HG02759 (cell line): Measurements from ENCODE around the gene NT5C3B.
A peak's percentile ranks its signal among the peaks of the same experiment; 100 is the strongest.
"Not testable (repeated sequence)": the region's sequence is repeated elsewhere in the genome, so short reads cannot be mapped to it uniquely, and the experiment has no call there.

ENCODE experiments used
- ATAC-seq: cut with Tn5 transposase; IDR thresholded peaks from one replicate; pipeline ENCODE4 v1.9.1; 2021; ENCODE audit warnings: mild to moderate bottlenecking, moderate library complexity; ENCODE audit not compliant: unreplicated experiment

Gene NT5C3B

DNA sequence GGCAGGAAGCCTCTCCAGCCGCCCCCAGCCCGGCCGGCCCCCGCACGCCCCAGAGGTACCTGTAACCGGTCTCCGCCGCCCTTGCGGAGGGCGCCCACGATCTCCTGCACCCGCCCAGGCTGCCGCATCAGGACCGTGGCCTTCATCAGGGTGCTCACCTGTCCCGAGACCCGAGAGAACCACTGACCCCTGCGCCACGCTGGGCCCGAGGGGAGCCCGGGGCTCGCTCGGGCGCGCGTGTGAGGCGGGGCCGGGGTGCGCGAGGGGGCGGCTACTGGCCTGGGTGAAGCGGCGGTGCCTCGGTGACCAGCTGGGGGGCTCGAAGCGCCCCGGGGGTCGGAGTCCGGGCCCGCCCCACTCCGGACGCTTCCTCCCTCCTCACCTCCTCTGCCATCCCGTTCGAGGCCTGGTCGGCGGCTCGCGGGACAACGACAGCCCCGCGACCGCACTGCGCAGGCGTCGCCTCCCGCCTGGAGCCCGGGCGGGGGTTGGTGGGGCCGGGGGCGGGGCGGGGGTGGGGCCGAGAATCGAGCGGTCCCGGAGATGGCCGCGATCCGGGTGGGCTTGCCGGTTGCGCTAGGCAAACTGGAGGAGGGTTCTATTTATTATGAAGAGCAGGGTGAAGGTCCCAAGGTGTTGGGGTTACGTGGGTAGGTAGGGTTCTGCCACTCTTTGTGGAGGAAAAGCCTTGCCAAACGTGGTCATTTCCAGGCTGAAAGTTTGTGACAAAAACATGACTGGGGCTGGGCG, at the start of gene NT5C3B:
Gene NT5C3B (minus strand): TSS at position 433 of the 750 bp plus-strand sequence. CDS start 39 bp downstream, at position 394.
- ATAC-seq, result peak; percentile 78

DNA sequence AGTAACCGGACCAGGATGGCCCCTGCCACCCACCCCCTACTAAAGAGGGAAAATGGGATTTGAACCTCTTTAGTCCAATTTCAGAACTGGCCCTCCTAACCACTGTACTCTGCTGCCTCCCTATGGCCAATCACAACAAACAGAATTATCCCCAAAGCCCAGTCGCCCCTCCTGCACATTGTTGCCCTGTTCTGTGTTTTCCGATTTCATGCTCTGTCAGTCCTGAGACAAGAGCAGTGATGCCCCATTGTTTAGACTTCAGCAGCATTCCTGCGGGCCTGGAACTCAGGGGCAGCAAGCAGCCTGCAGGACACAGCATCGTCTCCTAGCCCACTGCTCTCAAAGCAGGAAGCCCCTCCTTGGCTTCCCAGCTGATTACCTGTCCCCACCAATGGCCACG, 49.7 kb upstream of the NT5C3B start:
- no peak for ATAC-seq

DNA sequence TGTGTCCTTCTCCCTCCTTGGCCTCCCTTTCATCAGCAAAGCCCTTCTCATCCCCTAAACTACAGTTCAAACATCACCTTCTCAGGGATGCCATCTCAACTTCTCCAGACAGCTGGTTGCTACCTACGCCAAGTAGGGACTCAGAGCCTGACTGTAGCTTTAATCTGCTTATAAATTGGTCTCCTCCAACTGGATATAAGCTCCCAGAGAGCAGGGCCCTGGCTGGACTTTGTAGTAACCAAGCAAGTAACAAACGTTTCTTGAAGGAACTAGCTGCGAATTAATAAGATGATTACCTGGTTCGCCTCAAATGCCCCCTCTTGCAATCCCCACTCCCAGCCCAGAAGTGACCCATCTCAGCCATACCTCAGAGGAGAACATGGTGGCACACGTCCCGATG, 46.7 kb upstream of the NT5C3B start:
- no peak for ATAC-seq

DNA sequence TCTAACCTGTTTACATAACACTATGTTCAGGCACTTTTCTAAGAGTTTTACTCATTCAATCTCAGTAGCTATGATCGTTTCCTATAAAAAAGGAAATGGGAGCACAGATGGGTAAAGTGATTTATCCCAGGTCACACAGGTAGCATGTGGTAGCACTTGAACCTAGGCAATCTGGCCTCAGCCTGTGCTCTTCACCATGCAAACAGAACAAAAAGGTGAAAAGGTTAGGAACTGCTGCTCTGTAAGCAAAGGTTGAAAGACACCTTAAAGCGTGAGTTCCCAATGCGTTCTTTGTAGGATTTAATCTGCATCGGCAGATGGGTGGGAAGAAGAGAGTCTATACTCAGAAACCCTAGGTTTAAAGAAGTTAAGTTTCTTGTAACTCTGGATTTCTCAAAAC, 44.1 kb upstream of the NT5C3B start:
- no peak for ATAC-seq

DNA sequence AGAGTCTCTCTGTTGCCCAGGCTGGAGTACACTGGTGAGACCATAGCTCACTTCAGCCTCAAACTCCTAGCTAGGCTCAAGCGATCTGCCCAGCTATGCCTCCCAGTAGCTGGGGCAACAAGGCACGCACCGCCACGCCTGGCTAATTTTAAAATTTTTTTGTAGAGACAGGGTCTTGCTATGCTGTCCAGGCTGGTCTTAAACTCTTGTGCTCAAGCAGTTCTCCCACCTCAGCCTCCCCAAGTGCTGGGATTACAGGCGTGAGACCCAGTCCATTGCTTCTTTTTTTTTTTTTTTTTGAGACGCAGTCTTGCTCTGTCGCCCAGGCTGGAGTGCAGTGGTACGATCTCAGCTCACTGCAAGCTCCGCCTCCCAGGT, 38.2 kb upstream of the NT5C3B start:
- ATAC-seq, result not testable (repeated sequence)

DNA sequence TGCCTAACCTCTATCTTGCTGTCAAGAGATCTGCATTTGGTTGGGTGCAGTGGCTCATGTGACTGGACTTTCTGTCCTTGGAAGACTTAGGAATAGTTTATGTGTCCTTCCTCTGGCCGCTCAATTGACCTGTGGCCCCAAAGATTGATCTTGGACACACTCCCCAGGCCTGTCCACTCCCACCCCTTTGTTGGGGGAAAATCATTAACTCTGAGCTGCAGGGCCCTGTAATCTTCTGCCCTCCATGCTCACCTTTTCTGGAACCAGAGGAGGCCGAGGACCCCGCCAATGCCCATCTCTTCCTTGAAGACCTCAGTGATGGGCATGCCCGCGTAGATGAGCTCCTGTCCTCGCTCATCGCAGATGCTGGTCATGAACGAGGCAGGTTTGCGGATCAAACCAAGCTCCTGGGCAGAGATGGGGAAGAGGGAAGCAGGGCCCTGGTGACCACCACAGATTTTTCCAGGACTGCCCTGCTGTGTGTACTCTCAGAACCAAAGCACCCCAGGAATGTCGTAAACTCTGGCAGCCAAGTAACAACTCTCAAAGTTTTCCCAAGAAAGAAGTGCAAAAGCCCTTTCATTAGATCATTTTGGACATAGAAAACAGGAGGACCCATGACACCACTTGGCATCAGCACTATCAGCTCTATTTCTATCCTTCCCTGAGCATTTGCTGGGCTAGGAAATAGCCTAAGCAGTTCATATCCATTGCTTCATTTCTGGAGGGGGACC, 37.7 kb upstream of the NT5C3B start:
- ATAC-seq, result no peak

DNA sequence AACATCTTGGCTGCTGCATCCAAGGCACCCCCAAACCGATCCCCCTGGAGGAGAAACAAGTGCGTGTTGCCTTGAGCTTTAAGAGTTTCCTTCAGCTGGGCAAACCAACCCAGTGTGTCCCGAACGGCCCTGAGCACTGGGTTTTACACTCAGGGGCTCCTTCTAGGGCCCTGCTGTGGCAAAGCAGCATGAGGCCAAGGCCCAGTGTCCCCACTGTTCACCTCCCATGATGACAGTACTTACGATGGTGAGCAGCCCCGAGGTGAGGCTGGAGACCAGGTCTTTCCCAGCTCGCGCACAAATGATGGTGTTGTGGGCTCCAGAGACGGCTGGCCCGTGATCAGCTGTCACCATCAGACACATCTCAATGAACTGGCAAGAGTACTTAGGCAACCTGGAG, 35.8 kb upstream of the NT5C3B start:
- ATAC-seq, result no peak

DNA sequence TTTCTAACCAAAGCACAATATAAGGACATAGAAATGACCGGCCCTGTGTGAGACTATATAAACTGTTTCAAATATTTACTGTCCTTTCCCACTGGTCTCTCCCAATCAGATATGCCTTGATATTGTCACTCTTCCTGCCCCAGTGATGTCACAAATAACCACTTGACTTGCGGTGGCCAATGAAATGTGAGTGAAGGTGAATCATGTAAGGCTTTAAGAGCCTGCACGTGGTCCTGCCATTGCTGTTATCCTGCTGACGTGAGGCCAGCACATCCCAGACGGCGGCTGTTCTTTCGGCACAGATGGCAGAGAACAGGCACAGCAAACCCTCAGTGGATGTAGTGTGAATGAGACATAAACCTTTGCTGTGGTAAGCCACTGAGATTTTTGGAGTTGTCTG, 34.6 kb upstream of the NT5C3B start:
- no peak for ATAC-seq

DNA sequence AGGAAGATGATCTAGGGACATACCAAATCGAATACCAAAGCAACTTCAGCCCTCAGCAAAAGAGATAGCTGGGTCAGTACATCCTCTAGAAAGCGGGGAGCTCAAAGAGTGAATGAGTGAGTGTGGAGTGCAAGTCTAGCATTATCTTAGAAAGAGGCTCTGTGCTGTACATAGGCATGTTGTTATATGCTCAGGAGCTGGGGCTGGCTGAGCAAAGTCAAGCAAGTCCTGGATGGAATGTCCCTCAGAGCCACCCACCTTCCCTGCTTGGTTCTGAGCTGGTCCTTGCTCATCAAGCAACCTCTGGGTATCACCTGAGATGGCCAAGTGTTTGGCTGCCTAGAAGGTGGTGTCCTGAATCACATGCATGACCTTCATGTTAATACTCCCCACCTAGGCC, 34.1 kb upstream of the NT5C3B start:
- ATAC-seq, result no peak

DNA sequence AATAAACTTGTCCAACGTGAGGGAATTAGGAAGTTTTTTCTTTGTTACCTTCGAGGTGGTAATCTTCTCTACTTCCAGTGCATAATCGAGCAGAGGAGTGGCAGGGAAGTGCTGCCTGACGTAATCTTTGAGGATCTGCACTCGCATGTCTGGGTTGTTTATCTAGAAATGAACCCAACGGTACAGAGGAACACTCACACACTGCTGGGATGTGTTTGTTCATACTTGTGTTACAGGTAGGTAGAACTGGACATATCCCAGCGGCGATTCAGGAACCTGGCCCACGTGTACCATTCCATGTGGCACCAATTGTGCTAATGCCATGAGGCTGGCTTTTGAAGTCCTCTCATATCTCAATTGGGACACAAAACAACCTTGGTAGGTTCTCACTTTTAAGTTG, 33.4 kb upstream of the NT5C3B start:
- ATAC-seq, result no peak

DNA sequence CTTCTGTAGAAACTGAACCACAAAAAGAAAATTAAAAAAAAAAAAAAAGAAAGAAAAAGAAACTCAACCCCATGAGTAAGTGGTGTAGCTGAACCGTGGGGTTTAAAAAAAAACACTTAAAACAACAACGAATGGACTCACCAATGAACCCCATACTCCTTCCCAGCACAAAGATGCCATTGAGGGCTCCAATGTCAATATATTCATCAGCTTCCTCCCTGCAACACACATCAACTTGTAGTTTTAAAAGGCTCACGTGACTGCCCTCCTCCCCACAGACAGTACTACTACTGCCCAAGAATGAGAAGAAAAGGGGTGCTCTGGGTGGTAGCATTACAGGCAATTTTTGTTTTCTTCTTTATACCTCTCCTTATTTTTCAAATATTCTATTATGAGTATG, 32.5 kb upstream of the NT5C3B start:
- no peak for ATAC-seq

DNA sequence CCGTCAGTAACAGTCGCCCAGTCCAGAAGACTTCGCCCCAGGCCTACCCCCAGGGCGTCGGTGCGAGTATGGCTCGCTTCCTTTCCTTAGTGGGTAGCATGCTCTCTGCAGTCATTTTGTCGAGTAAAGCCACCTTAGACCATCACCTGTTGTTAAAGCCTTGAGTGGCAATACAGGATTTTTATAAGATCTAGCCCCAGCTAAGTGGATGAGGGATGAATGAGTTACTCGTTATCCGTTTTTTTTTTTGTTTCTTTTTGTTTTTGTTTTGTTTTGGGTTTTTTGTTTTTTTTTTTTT, 29.5 kb upstream of the NT5C3B start:
- ATAC-seq, result no peak

DNA sequence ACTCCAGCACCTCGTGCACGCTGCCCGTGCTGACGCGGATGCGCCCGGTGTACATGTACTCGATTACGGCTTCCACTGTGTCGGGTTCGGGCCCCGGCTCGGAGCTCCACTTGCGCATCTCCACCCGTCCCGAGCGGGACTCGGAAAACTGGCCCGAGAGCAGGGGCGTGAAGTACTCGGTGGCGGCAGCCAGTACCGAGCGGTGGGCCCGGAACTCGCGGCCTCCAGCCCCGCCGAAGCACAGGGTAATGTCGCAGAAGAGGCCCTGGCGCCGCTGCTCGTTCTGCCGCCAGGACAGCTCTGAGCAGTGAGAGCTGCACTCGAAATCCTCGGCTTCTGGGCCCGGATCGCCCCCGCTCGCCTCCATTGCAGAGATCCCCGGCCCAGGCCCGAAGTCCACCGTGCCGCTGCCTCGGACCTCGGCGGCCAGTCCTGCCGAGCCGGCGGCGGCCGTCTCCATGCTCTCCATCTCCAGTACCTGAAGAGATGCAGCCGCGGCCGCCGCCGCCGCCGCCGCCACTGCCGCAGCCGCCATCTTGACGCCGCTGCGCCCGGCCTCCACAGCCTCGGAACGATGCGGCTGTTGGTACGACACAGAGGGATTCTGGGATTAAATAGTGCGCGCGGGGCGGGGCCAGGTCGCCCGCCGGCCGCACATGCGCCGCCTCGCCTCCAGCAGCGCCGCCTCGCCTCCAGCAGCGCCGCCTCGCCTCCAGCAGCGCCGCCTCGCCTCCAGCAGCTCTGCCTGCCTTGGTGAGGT, 29.0 kb upstream of the NT5C3B start, which contains the start of gene KLHL11:
Gene KLHL11 (minus strand): TSS at position 588 of the 760 bp plus-strand sequence. CDS start 53 bp downstream, at position 535.
- peak; percentile 91 for ATAC-seq

DNA sequence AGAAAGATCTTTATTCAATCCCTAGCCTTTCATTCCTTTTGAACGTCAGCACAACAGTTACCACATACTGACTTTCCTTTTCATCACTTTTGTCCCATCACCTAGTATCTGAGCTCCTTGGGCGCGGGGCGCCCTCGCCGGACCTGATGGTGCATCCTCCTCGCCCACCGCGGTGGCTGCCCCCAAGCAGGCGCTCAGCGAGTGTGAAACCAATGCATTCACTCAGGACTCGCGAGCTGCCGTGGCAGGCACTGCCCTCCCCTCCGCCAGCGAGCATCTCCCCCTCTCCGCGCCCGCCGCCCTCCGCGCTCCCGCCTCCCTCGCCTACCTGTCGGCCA, 28.4 kb upstream of the NT5C3B start:
- ATAC-seq, result no peak

DNA sequence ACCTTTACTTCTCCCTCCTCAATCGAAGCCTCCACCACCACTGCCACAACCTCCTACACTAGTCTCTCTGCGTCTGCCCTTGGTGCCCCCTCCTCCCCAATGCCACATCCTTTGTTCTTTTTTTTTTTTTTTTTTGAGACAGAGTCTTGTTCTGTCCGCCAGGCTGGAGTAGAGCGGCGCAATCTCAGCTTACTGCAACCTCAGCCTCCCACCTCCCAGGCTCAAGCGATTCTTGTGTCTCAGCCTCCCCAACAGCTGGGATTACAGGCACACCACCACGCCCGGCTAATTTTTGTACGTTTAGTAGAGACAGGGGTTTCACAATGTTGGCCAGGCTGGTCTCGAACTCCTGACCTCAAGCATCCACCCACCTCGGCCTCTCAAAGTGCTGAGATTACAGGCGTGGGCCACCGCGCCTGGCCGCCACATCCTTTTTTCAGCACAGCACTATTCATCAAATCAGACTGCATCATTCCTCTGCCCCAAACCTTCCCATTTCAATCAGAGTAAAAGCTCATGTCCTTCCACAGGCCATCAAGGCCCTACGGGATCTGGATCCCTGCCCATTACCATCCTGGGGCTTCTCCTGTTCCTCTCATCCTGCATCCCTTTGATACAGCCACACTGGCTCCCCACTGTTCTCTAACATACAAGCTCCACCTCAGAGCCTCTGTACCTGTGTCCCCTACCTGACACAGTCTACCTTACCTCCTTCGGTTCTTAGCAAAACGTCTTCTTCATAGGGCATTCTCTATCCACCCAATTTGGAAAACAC, 27.2 kb upstream of the NT5C3B start:
- ATAC-seq, result no peak

DNA sequence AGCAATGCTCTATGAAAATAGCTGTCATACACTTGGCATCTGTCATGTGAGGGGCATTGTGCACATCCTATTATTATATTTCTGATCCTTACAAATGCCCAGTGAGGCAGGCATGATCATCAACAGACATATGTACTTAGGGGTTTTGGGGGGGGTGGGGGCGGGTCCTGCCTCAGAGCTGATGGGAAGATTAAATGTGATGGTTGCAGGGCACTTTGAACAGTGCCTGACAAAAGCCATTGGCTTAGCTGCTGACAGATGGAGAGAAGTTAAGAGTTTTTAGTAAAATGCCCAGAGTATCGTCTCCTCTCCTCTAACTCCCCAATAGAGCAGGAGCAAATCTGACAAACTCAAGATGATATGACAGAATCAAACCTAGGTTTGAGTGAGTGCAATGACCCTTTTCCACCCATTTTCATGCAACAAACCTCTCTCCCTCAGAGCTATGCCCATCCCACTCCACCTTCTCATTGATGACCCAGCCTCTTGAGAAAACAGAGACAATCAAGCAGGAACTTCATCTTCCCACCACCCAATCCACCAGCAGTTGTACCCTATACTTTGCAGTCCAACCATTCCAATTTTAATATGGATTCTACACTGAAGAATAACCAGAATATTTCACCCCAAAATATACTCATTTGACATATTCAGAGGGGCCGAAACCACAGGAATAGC, 24.4 kb upstream of the NT5C3B start:
- no peak for ATAC-seq

DNA sequence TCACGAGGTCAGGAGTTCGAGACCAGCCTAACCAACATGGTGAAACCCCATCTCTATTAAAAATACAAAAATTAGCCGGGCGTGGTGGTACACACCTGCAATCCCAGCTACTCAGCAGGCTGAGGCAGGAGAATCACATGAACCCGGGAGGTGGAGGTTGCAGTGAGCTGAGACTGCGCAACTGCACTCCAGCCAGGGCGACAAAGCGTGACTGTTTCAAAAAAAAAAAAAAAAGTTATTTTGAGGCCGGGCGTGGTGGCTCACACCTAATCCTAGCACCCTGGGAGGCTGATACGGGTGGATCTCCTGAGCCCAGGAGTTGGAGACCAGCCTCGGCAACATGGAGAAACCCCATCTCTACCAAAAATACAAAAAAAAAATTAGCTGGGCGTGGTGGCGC, 15.3 kb upstream of the NT5C3B start:
- ATAC-seq, result not testable (repeated sequence)

DNA sequence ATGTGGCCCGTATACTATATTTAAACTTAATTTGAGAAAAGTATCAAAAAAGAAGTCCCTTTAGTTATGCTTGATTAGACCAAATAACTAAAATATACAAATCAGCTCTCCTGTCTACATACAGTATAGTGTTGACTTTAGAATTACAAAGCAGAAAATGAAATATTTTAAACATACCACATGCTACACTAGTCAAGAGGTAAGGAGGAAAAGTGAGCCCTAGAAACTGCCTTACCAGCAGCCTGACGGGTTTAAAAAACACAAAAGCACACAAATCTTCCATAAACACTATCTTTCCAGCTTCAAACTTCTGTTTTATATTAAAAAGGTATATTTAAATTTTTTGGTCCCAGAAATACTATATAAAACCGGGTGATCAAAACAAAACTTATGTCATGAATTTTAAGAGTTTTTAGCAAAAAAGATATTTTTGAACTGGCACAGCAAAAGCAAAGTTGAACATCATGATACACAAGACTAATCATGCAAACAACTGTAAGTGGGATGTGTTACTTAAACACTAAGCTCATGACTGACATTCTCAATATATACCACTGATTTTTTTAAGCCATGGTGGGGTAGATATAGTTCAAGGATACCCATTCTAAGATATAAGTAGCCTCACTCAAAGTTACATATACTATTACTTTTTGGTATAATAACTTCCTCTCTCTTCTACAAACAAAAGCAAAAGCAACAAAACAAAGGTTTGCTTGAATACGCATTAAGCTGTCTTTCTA, 13.4 kb upstream of the NT5C3B start:
- ATAC-seq, result no peak

DNA sequence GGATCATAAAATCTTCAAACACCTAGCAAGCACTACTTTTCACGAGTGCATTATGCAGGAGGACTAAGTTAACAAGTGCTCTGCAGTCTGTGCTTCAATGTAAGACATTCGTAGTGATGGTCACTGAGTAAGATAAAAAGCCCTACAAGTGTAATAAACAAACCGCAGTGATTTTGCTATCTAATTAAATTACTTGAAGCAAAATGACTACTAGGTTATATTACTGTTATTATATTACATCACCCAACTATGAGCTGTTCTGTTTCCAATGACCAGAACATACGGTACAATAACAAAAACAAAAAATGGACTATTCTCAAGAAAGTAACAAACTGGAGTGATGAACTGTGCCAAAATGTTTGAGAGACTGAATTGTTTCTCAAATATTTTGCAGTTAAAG, 12.8 kb upstream of the NT5C3B start:
- no peak for ATAC-seq

DNA sequence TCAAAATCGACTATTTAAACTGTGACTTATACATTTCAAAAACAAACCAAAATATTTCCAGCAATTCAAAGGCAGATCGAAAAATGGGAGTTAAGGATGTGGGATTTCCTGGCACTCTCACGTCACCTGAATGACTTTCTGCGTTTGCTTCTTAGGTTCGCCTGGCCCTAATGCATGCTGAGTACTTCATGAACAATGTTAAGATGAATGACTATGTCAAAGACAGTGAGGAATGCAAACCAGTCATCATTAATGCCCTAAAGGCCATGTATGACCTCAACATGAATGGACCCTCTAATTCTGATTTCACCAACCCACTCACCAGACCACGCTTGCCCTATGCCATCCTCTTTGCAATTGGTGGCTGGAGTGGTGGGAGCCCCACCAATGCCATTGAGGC, 8.9 kb upstream of the NT5C3B start:
- no peak for ATAC-seq
